Measurements from ENCODE around the gene CCHCR1.

DNA sequence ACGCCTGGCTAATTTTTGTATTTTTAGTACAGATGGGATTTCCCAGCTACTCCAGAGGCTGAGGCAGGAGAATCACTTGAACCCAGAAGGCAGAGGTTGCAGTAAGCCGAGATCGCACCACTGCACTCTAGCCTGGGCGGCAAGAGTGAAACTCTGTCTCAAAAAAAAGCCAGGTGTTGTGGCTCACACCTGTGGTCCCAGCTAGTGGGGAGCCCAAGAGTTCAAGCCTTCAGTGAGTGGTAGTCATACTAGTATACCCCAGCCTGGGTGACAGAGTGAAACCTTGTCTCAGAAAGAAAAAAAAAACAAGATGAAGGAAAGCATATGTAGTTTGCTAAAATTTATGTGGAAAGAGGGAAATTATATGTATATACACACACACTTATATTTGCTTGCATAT lies 32.9 kb upstream of the CCHCR1 start:
- TF ChIP-seq, protein P1, sequence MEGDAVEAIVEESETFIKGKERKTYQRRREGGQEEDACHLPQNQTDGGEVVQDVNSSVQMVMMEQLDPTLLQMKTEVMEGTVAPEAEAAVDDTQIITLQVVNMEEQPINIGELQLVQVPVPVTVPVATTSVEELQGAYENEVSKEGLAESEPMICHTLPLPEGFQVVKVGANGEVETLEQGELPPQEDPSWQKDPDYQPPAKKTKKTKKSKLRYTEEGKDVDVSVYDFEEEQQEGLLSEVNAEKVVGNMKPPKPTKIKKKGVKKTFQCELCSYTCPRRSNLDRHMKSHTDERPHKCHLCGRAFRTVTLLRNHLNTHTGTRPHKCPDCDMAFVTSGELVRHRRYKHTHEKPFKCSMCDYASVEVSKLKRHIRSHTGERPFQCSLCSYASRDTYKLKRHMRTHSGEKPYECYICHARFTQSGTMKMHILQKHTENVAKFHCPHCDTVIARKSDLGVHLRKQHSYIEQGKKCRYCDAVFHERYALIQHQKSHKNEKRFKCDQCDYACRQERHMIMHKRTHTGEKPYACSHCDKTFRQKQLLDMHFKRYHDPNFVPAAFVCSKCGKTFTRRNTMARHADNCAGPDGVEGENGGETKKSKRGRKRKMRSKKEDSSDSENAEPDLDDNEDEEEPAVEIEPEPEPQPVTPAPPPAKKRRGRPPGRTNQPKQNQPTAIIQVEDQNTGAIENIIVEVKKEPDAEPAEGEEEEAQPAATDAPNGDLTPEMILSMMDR (conservative IDR thresholded peaks at IDR 0.05; ENCODE audit: low read depth, low read length): no peak
- TF ChIP-seq EZH2 (IDR thresholded peaks at IDR 0.05; ENCODE audit: low read length, unreplicated experiment): no peak
